Heart left ventricle (tissue), 13 donors: ENCODE data around the gene RBP2.

Source experiments
- CTCF ChIP-seq, 12 donors: fragments of 200-600 bp; sonication (generic) in 4 of 12; IDR thresholded peaks; one replicate each; pipeline versions ENCODE4 v1.5.0 to v1.8.0; 2018 to 2022; ENCODE audit warnings: antibody characterized with exemption in 12 of 12, mild to moderate bottlenecking in 5 of 12
- POLR2A ChIP-seq, 2 donors: fragments of 450-650 bp; IDR thresholded peaks; one replicate each; pipeline ENCODE4 v1.6.1; 2017; ENCODE audit warnings: antibody characterized with exemption in 2 of 2, mild to moderate bottlenecking in 2 of 2, moderate library complexity in 2 of 2
- donor health status: ischemic (EF 13 %, LVEDD 7.1; RV severe dilation, severe dysfunction).
- donor health status: DM: no; HTN: yes; CAD: no.
- donor health status: DM: no; HTN: no; CAD: no.
- donor health status: ischemic (EF 25% LVEDD 6.9; RV normal size, moderate dysfunction).
- donor health status: ischemic (EF 25% LVEDD 5.7; RV mildly dilated, moderate dysfunction).
- donor health status: ischemic (EF 35%, LVEDD 5.7; RV mildly dilated, moderate dysfunction).
- donor health status: nonischemic (EF 11% LVEDD 7.7; RV severe dilation, severe dysfunction).
- donor health status: DM: yes; HTN: yes; CAD: no.
- donor health status: PGD.
- donor health status: ischemic (EF 29% LVEDD 5.4; RV normal size, mild dysfunction).
- donor health status: nonischemic (EF 23%, LVEDD 6.1; RV moderate dilation, normal function).

GRCh38 chr3:139506766-139507165 lies 30.4 kb upstream of the RBP2 start:
- TF ChIP-seq CTCF (IDR thresholded peaks at IDR 0.05) (peak in 1 of 12 donors; percentile 14), POLR2A (IDR thresholded peaks at IDR 0.05) (no peak)
